ENCODE measurements around the gene UVSSA. TPM values are rescaled to one million over a fixed set of nuclear protein-coding genes. Genes with fewer than 3 reads are reported as not detected.

Gene UVSSA
- total RNA-seq, 1 donor from 2014 or later = 3.1 TPM

- DNase-seq (ENCODE audit: low read depth in 2 of 2) = no peak
These were observed 60.1 kb downstream of the UVSSA start for GRCh38 chr4:1406981-1407656.

- no peak for DNase-seq (ENCODE audit: low read depth in 2 of 2)
These were observed 60.8 kb downstream of the UVSSA start for GRCh38 chr4:1407657-1408333.

GRCh38 chr4:1408418-1408817 lies 61.4 kb downstream of the UVSSA start:
- no peak for DNase-seq (ENCODE audit: low read depth in 2 of 2)

GRCh38 chr4:1409079-1409478 lies 62.1 kb downstream of the UVSSA start:
- no peak for DNase-seq (ENCODE audit: low read depth in 2 of 2)

- no peak for DNase-seq (ENCODE audit: low read depth in 2 of 2)
These were observed 62.8 kb downstream of the UVSSA start for GRCh38 chr4:1409491-1410425.

- DNase-seq (ENCODE audit: low read depth in 2 of 2) = peak; percentile 21 to 59
These were observed 63.7 kb downstream of the UVSSA start for GRCh38 chr4:1410491-1411325.

DNA sequence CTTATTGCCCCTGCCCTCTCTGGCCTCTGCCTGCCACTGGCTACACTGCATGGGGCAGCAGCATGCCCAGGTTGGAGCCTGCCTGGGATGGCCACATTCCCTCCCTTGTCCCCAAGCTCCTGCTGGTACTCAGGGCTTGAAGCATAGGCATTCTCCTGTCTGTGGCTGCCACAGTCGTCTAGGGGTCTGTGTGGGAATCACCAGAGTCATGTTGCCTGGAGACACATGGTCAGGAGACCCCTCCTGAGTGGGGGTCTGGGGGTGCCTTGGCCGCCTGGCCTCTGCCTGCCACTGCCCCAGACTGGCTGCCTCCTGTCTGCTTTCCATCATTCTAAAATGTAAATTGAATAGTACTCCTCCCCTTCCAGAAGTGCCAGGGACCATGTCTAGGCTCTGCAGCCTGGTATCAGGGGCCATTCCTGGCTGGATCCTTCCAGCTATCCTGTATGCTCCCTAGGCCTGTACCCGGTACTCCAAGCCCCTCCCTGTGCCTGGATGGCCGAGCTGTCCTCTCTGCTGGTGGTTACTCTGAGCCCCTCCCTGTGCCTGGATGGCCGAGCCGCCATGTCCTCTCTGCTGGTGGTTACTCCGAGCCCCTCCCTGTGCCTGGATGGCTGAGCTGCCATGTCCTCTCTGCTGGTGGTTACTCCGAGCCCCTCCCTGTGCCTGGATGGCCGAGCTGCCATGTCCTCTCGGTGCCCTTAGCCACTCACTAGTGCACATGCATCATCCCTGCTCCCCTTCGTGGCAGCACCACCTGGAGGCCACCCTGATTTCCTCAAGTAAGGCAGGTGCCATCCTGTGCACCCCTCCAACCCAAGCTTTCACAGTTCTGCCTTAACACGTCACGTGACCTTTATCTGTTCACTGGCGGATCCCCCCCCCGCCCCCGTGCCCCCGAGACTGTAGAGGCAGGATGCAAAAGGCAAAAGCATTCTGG lies 64.7 kb downstream of the UVSSA start:
- no peak for DNase-seq (ENCODE audit: low read depth in 2 of 2)

GRCh38 chr4:1412376-1413203 lies 65.6 kb downstream of the UVSSA start:
- no peak for DNase-seq (ENCODE audit: low read depth in 2 of 2)

GRCh38 chr4:1413204-1413663 lies 66.2 kb downstream of the UVSSA start:
- DNase-seq (ENCODE audit: low read depth in 2 of 2) = no peak

- no peak for DNase-seq (ENCODE audit: low read depth in 2 of 2)
These were observed 66.9 kb downstream of the UVSSA start for GRCh38 chr4:1413687-1414479.

- DNase-seq (ENCODE audit: low read depth in 2 of 2) = no peak
These were observed 68.0 kb downstream of the UVSSA start for GRCh38 chr4:1414831-1415680.

- no peak for DNase-seq (ENCODE audit: low read depth in 2 of 2)
These were observed 68.6 kb downstream of the UVSSA start for GRCh38 chr4:1415681-1415981.

GRCh38 chr4:1416051-1416947 lies 69.3 kb downstream of the UVSSA start:
- DNase-seq (ENCODE audit: low read depth in 2 of 2) = no peak

DNA sequence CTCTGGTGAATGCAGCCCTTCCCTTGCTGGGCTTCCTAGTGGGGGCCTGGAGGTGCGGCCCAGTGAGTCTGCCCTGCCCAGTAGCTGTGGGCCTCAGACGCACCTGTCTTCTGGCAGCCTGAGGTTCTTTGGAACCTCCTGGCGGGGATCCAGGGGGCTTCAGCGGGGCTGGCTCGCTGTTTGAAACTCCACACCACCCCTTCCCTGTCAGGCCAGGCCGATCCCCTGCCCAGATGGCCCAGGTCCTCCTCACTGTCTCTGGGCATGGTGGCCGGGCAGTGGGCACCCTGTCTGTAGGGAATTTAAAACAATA lies 69.9 kb downstream of the UVSSA start:
- no peak for DNase-seq (ENCODE audit: low read depth in 2 of 2)

DNA sequence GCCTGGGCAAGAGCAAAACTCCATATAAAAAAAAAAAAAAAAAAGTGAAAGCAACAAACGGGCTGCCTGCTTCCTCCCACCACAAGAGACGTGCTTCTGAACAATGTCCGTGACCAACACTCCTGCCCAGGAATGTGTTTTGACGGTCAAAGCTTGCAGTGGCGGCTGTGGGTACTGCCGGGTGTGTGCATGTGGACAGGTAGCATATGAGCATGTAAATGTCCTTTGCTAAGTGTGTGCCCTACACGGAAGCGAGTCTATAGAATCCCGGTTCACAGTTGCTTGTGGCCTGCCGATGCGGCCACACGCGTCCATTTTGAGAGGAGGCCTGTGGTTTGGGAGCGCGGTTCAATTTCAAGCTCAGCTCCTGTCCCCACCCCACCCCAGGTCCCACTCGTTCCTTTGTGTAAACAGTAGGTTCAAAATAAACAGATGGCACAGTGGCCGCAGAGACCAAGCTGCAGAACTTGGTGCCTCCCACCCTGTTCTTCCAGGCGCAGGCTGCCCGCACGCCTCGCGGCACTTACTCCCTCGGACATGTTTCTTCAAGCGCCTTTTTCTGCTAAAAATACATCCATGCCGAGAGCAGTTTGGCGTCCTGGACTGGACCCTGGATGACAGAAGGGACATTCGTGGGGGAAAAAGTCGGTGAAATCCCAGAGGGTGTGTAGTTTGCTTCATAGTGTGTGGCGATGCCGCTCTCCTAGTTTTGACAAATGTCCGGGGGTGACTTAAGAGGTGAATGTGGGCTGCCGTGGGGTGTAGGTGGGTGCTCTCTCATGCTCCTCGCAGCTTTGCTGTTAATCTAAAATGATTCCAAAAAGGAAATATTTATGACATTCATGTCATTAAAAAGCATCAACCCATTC lies 70.7 kb downstream of the UVSSA start:
- DNase-seq (ENCODE audit: low read depth in 2 of 2) = no peak
